Esophagus muscularis mucosa (tissue), 4 donors: ENCODE measurements around the gene PLEKHF1. TPM values are rescaled to one million over a fixed set of nuclear protein-coding genes. Genes with fewer than 3 reads are reported as not detected.

Source experiments
- DNase-seq: peaks from one replicate; pipeline ENCODE4 v3.0.0-alpha.2; 2017; ENCODE audit errors: extremely low spot score
- H3K27ac ChIP-seq, 4 donors: fragments of 200-600 bp; sonication (generic); replicated peaks in 1 of 4; 1 replicate in 3 of 4; 2 replicates in 1 of 4; pipeline ENCODE4 v1.5.1; 2016 to 2019; ENCODE audit warnings: mild to moderate bottlenecking in 1 of 4
- H3K27me3 ChIP-seq, 4 donors: fragments of 200-600 bp; sonication (generic); one replicate each; pipeline versions ENCODE4 v1.5.1 to v1.6.0; 2016 to 2019
- H3K36me3 ChIP-seq, 4 donors: fragments of 200-600 bp; sonication (generic); one replicate each; pipeline ENCODE4 v1.5.1; 2016 to 2019
- H3K4me1 ChIP-seq, 4 donors: fragments of 200-600 bp; sonication (generic); one replicate each; pipeline ENCODE4 v1.5.1; 2016 to 2019
- H3K4me3 ChIP-seq, 4 donors: fragments of 200-600 bp; sonication (generic); 1 replicate in 2 of 4; 2 replicates in 2 of 4; pipeline ENCODE4 v1.5.1; 2016 to 2019; ENCODE audit warnings: mild to moderate bottlenecking in 4 of 4, moderate library complexity in 1 of 4
- H3K9me3 ChIP-seq, 4 donors: fragments of 200-600 bp; sonication (generic); 1 replicate in 3 of 4; 2 replicates in 1 of 4; pipeline ENCODE4 v1.5.1; 2016 to 2019
- CTCF ChIP-seq, 3 experiments: fragments of 200-600 bp in 2 of 3; fragments of 450-650 bp in 1 of 3; sonication (generic) in 2 of 3; IDR thresholded peaks; one replicate each; pipeline ENCODE4 v1.5.1; 2017 to 2019; ENCODE audit warnings: antibody characterized with exemption in 3 of 3, mild to moderate bottlenecking in 2 of 3, moderate library complexity in 1 of 3
- EP300 ChIP-seq: sonication (generic); formaldehyde crosslinking; IDR thresholded peaks from one replicate; pipeline ENCODE4 v1.6.1; 2017; ENCODE audit warnings: antibody characterized with exemption
- POLR2A ChIP-seq: fragments of 450-650 bp; IDR thresholded peaks from one replicate; pipeline ENCODE4 v1.6.1; 2017; ENCODE audit warnings: antibody characterized with exemption, moderate library complexity, mild to moderate bottlenecking, low read depth
- POLR2AphosphoS5 ChIP-seq, 2 donors: sonication (generic); formaldehyde crosslinking; IDR thresholded peaks; one replicate each; pipeline ENCODE4 v1.6.1; 2017; ENCODE audit warnings: antibody characterized with exemption in 2 of 2
- WGBS: methylation state at CpG from one replicate; pipeline ENCODE4 v1.1.5; 2018; 5-methylcytosine and 5-hydroxymethylcytosine counted together
- intact Hi-C: fragments of 100-400 bp; cut with DNase I; formaldehyde crosslinking; loops from one replicate; pipeline ENCODE4 v1.15.1; 2023
- total RNA-seq, 4 donors: library from RNA; depleted of rRNA; stranded (reverse); fragments of >200 nt; gene quantifications; one replicate each; pipeline versions ENCODE4 v1.1.0 to v1.2.1, GENCODE V29; 2016

The PLEKHF1 gene
- total RNA-seq, 4 donors from 2014 or later = 27.4 to 58.6 (median 36.1) TPM

GRCh38 chr19:29711584-29712132 lies 46.4 kb downstream of the PLEKHF1 start:
- intact Hi-C loops = no loop called here
- peaks cover 30 to 75% (median 52%) of the 10 kb centered on the region in 4 donors for H3K4me1 ChIP-seq
- TF ChIP-seq POLR2A (no peak), EP300 (no peak)

GRCh38 chr19:29712744-29713516 lies 47.7 kb downstream of the PLEKHF1 start:
- Histone ChIP-seq H3K9me3 (no peaks in the 10 kb centered on the region), H3K4me1 (peaks cover 26 to 75% (median 56%) of the 10 kb centered on the region in 4 donors), H3K27ac (peak overlapping the region in 2 of 4 donors; percentile 91 to 97), H3K27me3 (no peaks in the 10 kb centered on the region), H3K36me3 (peaks cover 7 to 14% (median 9%) of the 10 kb centered on the region in 4 donors), H3K4me3 (no peak overlapping the region)
- intact Hi-C loops = no loop called here
- no peak for DNase-seq
- TF ChIP-seq EP300 = no peak
- no peak for TF ChIP-seq POLR2AphosphoS5 (IDR thresholded peaks at IDR 0.05)
- TF ChIP-seq CTCF (IDR thresholded peaks at IDR 0.05) = no peak
- no peak for TF ChIP-seq POLR2A
- 75% methylated on average over 8 of the region's 9 CpGs for WGBS

More at GRCh38 chr19:29711584-29712132, 46.4 kb downstream of the PLEKHF1 start:
- no peak for DNase-seq
- Histone ChIP-seq H3K27ac (no peak overlapping the region), H3K27me3 (no peaks in the 10 kb centered on the region), H3K9me3 (no peaks in the 10 kb centered on the region), H3K36me3 (peaks cover 12 to 27% (median 20%) of the 10 kb centered on the region in 4 donors), H3K4me3 (no peak overlapping the region)
- 77% methylated on average over 6 of the region's 6 CpGs for WGBS

- Histone ChIP-seq H3K27ac (peak overlapping the region; percentile 91 to 97 (median 94)), H3K4me3 (peak overlapping the region; percentile 68 to 100 (median 98)), H3K9me3 (no peaks in the 10 kb centered on the region), H3K4me1 (peaks cover 17 to 64% (median 44%) of the 10 kb centered on the region in 4 donors), H3K27me3 (no peaks in the 10 kb centered on the region), H3K36me3 (peaks cover 0 to 6% (median 4%) of the 10 kb centered on the region in 4 donors)
- DNase-seq = no peak
- TF ChIP-seq POLR2AphosphoS5 (IDR thresholded peaks at IDR 0.05) (no peak), EP300 (no peak), CTCF (IDR thresholded peaks at IDR 0.05) (no peak), POLR2A (no peak)
- 64% methylated on average over 8 of the region's 15 CpGs for WGBS
- intact Hi-C loops = no loop called here
Observed at GRCh38 chr19:29714371-29714952, 49.2 kb downstream of the PLEKHF1 start.

GRCh38 chr19:29714953-29715700 lies 49.9 kb downstream of the PLEKHF1 start, which contains the start of gene C19orf12:
TSS of gene C19orf12 (minus strand) at chr19:29715261. CDS start at chr19:29708413, 6,848 bp downstream.
- H3K4me1 ChIP-seq = peaks cover 17 to 60% (median 44%) of the 10 kb centered on the region in 4 donors
- intact Hi-C loops = no loop called here

More at GRCh38 chr19:29714953-29715700, 49.9 kb downstream of the PLEKHF1 start, which contains the start of gene C19orf12:
- peak; percentile 79 for TF ChIP-seq POLR2A
- TF ChIP-seq CTCF (IDR thresholded peaks at IDR 0.05) = no peak
- TF ChIP-seq EP300 = no peak
- TF ChIP-seq POLR2AphosphoS5 (IDR thresholded peaks at IDR 0.05) = peak; percentile 63 to 85
- Histone ChIP-seq H3K9me3 (no peaks in the 10 kb centered on the region), H3K4me3 (peak within 1 kb of the TSS; percentile 68 to 100 (median 98)), H3K27ac (peak within 1 kb of the TSS; percentile 91 to 97 (median 94)), H3K36me3 (peaks cover 0 to 6% (median 4%) of the 10 kb centered on the region in 4 donors), H3K27me3 (no peaks in the 10 kb centered on the region)
- no peak for DNase-seq
- 0% methylated on average over 14 of the region's 72 CpGs for WGBS
